GM21723 (cell line): ENCODE measurements around the gene SEMA4A.
"Not testable (repeated sequence)": the region's sequence is repeated elsewhere in the genome, so short reads cannot be mapped to it uniquely, and the experiment has no call there.

Source experiments
- ATAC-seq: cut with Tn5 transposase; IDR thresholded peaks from one replicate; pipeline ENCODE4 v1.9.1; 2021; ENCODE audit warnings: mild to moderate bottlenecking, moderate library complexity; ENCODE audit not compliant: unreplicated experiment

Gene SEMA4A

DNA sequence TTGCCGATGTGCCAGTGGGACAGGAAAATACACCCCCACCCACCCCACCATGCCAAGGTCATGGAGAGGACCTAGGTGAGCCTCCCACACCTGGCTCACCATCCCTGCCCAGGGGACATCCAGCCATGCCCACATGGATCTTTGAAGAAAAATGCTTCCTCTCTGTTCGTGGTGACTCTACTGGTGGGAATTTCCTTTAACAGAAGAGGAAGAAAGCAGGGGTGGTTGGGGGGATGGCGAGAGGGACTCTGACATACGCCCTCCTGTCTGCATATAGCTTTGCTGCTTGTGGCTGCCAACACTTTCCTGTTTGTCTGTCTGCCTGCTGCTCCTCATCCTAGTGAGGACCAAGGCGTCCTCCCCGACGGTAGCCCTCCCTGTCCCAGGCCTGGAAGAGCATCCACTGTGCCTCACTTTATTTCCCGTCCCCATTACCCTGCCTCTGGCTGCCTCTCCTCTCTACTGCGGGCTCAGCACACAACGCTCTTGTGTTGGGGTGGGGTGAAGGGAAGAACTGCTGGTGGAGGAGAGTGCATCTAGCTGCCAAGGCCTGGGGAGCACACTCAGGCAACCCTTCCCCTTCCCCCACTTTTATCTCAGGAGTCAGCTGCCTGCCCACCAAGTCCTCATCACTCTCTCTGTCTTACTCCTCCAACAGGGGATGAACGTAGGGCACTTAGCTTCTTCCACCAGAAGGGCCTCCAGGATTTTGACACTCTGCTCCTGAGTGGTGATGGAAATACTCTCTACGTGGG is 2.5 kb downstream of the SEMA4A start:
- ATAC-seq: no peak

DNA sequence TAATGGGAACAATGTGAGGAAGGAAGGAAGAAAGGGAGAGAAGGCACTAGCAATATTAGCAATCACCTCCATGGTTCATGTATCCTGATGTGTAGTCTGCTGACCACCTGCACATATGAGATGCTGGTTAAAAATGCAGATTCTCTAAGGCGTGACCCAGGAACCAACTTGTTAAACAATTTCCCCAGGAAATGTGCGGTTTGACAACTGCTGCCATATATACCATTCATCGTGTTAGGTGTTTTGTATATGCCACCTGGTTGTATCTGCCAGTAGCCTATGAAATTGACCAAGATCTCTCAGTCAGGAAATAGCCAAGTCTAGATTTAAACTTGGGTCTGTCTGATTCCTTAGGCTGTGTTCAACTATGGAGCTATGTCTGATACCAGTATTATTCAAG is 4.1 kb downstream of the SEMA4A start:
- no peak for ATAC-seq

DNA sequence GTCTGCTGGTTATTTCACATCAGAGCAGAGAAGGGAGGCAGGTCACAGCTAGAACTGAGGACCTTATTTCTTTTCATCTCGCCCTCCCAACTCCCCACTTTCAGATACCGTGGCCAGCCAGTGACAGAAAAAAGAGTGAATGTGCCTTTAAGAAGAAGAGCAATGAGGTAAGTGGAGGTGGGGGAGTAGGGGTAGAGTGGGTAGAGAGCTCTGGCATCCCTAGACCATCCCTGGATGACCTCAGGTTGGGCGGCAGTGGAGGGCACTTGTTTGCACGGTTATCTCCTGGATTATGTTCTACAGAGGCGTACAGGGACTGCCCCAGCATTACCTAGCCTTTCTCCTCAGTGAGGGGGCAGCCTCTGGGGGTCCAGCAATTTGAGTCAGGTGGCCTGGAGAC is 4.6 kb downstream of the SEMA4A start:
- no peak for ATAC-seq

DNA sequence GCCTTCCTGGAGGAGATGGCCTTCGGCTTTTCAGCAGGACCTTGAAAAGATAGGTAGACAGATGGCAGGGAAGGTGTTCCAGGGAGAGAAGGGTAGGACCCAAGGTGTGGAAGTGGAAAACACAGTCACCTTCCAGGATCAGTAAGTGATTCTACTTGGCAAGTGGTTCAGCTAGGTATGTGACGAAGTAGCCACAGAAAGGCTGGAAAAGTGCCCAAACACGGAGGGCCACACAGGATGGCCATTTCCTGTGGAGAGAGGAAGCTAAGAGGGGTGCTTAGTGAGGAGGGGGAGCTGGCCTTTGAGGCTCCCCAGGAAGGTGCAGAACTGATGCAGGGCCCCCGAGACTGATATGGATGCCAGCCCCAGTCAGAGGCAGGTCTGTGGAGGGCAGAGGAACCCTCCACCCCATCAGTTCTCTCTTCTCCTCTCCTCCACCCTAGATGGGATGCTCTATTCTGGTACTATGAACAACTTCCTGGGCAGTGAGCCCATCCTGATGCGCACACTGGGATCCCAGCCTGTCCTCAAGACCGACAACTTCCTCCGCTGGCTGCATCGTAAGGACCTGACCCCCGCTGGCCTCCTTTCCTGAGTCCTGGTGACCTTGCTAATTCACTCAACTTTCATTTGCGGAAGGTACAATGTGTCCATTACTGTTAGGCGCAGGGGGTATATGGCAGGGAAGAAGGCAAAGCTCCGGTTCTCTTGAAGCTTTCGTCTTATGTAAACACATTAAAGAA is 6.8 kb downstream of the SEMA4A start:
- ATAC-seq: no peak

- ATAC-seq: no peak
These were observed 7.4 kb downstream of the SEMA4A start for GRCh38 chr1:156160743-156161171.

GRCh38 chr1:156162430-156163037 is 9.1 kb downstream of the SEMA4A start:
- no peak for ATAC-seq

GRCh38 chr1:156163712-156164111 is 10.3 kb downstream of the SEMA4A start:
- no peak for ATAC-seq

DNA sequence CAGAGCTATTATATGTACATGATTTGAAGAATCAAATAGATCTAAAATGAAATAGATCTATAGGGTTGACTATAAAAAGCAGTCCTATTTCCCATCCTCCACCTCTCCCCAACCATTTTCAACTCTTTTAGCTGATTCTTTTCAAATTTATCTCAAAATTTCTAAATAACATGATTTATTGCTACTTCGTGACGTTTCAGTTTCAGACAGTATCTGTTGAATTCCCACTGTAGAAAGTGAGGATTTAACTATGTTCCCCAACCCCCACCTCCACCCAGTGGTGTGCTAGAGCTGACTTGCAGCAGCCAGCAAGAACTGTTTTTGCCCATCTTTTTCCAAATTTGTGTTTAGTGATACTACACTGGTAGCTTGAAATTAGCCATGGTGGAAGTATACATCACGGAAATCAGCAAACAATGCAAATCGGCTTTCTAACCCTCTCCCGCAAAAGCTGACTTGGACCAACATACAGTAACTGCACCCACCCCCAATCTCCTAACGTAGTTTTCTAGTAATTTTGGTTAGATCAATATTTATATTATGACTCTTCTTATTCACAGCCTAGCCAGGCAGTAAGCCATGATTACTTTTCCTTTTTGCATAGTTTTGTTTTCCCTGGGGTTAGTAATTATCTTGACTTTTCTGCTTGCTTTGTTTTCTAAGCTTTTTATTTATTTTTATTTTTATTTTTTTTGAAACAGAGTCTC is 10.9 kb downstream of the SEMA4A start:
- ATAC-seq: no peak

DNA sequence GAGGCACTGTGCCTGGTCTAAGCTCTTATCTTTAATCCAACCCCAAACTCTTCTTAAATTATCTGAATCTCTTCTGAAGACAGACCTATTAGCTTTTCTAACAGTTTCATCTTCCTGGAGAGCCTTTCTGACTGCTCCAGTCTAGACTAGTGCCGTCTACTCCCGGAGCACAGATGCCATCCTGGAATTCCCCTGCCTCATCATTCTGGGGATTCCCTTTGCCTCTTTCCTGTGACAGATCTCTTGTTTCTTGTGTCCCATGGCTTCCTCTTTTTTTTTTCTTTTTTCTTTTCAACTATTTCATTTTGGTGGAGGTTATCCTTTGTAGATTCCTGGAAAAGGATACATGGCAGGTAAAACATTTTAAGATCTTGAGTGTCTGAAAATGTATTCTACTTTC is 11.7 kb downstream of the SEMA4A start:
- no peak for ATAC-seq

DNA sequence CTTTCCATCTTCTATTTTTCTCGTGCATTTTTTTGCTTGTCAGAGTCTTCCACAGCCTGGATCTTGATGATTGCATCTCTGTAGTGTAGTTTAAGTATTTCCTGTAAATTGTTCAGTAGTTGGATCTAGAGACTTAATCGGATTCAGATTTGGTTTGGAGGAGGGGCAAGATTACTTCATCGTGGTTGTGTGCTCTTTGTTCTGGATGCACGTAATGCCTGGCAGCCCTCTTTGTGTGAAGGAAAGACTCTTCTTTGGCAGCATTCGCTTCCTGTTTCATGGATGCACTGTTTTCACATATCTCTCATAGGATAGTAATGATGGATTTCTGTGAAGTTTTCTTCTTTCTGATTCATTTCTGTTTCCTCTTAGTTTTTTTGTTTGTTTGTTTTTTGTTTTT is 14.2 kb downstream of the SEMA4A start:
- no peak for ATAC-seq

DNA sequence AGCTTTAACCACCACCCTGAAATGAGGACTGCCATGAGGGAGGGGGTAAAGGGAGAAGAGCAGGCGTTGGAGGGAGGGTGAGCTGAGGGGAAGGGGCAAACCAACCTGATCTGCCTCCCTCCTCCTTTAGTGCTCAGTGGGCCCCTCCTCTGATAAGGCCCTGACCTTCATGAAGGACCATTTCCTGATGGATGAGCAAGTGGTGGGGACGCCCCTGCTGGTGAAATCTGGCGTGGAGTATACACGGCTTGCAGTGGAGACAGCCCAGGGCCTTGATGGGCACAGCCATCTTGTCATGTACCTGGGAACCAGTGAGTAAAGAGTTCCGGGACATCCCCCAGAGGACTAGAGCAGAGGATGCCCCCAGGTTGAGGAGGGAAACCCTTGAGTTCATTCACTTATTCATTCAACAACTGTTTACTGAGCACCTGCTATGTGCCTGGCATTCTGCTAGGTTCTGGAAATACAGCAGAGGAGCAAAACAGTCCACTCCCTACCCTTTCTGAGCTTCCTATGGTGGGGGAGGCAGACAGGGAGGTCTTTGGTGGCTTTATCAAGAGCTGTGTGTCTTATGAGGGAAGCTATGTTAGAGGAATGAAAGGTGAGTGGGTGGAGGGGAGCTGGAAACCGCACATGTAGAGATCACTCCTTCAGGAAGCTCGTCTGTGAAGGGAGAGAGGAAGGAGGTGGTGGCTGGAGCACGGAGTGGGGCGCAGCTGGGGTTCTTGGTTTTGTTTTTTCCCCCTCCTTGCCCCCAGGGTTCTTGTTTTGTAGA is 19.5 kb downstream of the SEMA4A start:
- no peak for ATAC-seq

DNA sequence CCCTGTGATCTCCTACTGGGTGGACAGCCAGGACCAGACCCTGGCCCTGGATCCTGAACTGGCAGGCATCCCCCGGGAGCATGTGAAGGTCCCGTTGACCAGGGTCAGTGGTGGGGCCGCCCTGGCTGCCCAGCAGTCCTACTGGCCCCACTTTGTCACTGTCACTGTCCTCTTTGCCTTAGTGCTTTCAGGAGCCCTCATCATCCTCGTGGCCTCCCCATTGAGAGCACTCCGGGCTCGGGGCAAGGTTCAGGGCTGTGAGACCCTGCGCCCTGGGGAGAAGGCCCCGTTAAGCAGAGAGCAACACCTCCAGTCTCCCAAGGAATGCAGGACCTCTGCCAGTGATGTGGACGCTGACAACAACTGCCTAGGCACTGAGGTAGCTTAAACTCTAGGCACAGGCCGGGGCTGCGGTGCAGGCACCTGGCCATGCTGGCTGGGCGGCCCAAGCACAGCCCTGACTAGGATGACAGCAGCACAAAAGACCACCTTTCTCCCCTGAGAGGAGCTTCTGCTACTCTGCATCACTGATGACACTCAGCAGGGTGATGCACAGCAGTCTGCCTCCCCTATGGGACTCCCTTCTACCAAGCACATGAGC is 23.3 kb downstream of the SEMA4A start:
- no peak for ATAC-seq

GRCh38 chr1:156177919-156178654 is 24.7 kb downstream of the SEMA4A start:
- no peak for ATAC-seq

GRCh38 chr1:156180471-156180870 is 27.1 kb downstream of the SEMA4A start:
- ATAC-seq: no peak

- ATAC-seq: not testable (repeated sequence)
These were observed 28.1 kb downstream of the SEMA4A start for GRCh38 chr1:156181391-156181924.

DNA sequence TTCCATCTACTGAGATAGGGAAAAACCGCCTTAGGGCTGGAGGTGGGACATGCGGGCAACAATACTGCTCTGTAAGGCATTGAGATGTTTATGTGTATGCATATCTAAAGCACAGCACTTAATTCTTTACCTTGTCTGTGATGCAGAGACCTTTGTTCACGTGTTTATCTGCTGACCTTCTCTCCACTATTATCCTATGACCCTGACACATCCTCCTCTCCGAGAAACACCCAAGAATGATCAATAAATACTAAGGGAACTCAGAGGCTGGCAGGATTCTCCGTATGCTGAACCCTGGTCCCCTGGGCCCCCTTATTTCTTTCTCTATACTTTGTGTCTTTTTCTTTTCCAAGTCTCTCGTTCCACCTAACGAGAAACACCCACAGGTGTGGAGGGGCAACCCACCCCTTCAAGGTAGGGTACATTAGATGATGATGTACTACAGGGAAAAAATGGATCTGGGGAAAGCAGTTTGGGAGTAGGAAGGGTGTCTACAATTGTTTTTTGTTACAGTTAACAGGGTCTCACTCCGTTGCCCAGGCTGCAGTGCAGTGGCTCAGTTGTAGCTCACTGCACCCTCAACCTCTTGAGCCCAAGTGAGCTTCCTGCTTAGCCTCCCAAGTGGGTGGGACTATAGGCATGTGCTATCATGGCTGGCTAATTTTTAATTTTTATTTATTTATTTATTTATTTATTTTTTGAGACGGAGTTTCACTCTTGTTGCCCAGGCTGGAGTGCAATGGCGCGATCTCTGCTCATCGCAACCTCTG is 28.8 kb downstream of the SEMA4A start:
- not testable (repeated sequence) for ATAC-seq

DNA sequence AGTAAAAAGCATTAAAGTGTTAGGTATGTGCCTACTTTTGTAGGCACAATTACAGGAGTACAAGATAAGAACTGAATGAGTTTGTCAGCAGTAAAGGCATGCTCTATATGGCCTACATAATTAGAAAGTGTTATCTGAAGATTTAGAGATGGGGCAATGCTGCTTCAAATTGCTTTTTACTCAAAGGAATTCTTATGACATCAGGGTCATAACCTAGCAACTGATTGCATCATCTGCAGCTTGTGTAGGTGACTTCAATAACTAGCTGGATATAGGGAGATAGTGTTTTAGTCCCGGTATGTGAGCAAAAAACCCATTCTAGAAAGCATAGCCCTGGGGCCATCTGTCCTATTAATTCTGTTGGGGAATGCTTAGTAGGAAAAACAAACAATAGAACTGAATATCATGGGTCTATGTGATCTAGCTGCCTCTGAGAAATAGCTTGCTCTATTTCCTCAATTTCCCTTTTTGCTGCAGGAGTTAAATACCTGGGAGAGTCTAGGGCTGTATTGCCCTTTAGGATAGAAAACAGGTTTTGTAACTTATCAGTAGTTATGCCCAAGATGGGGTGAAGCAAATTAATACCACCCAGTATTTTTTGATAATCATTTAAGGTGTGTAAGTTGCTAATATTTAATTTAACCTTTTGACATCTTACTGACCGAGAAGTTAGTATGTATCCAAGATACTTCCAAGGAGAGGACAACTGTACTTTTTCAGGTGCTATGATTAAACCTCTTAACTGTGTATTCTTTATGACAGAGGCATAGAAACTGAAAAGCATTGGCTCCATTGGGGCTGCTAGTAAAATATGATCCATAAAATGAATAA is 33.2 kb downstream of the SEMA4A start:
- not testable (repeated sequence) for ATAC-seq

- ATAC-seq: not testable (repeated sequence)
These were observed 36.9 kb downstream of the SEMA4A start for GRCh38 chr1:156190265-156190664.
